ENCODE data around the gene NMD3.

Gene NMD3

DNA sequence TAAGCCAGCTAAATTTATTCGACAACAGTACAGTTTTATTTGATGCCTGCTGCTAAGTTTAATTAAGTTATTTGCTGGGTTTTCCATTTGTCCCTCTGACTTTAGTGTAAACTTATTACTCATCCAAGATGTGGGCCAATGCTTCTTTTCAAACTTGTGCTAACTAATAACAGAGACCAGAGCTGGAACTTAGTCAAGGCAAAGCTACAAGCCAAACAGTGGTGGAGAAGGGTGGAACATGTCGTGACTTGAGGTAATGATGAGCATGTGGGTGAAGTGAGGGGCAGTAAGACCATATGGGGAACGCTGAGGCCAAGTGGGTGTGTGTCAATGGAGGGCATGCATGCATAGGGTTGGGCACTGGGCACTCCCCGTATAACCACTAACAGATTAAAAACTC, 63.9 kb downstream of the NMD3 start:
- no peak for DNase-seq (ENCODE audit: low spot score)

DNA sequence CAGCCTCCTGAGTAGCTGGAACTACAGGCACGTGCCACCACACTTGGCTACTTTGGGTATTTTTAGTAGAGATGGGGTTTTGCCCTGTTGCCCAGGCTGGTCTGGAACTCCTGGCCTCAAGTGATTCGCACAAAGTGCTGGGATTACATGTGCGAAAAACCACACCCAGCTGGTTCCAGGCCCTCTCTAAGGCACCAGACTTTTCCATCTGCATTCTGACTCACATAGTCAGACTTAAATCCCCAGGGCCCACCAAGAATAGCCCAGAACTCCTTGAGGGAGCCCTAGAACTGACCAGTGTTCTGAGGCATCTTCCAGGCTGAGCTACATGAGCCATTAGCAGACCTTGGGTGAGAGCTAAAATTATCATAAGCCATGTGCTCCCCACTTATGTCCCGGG, 68.1 kb downstream of the NMD3 start:
- DNase-seq (ENCODE audit: low spot score) = no peak

DNA sequence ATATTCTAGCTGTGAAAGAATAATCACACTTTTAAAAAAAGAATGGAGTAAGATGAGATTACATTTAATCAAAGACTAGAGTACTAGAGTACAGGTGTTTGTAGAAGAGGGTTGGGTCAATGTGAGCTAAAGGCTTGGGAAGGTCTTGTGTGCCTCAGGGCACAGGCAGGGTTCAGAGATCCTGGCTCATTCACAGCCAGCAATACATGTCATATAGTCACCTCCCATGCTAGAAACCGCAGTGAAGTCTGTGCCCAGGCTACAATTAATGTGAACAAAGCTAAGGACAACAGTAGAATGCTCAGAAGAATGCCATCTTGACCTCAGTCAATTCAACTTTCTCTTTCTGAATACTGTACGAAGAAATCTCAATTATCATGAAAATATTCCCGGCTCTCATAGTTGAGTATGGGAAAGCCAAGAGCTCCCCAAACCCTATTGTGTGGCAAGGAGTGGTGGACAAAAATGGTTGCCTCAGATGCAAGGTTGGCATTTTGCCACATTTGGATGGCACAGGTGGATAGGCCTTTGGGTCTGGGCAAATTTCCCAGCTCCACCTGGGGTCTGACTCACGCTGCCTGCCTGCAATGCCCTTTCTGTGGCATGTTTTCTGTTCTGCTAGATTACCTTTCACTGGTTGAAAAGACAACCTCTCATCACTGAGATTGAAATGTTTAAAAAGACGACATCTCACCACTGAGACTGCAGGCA, 70.2 kb downstream of the NMD3 start:
- DNase-seq (ENCODE audit: low spot score) = no peak

DNA sequence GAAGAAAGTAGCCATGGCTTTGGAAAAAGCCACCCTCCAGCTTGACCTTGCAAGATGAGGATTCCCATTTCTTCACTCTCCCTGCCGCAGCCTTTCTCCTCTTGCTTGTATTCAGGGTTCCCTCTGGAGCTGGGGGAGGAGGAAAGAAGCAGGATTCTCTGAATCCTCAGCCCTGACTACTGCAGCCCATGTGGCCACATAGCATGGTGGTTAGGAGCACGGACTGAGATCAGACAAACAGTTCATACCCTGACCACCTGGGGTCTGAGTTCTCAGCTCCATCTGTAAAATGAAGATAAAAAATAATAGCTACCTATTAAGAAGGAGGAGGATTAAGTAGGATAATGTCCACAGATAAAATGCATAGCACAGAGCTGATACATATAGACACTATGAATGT, 72.3 kb downstream of the NMD3 start:
- no peak for DNase-seq (ENCODE audit: low spot score)

DNA sequence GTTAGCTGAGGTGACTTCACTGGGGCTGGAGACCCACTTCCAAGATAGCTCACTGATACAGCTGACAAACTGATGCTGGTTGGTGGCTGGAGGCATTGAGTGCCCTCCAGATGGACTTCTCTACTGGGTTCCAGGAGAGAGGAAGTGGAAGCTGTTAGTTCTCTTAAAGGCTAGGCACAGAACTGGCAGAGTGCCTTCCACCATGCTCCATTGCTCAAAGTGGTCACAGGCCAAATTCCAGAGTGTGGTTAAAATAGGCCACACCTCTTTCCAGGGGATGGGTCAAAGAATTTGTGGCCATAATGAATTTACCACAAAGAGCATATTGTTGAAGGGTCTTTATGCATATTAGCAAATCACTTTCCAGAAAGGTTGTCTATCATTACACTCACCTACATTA, 74.2 kb downstream of the NMD3 start:
- DNase-seq (ENCODE audit: low spot score) = no peak

DNA sequence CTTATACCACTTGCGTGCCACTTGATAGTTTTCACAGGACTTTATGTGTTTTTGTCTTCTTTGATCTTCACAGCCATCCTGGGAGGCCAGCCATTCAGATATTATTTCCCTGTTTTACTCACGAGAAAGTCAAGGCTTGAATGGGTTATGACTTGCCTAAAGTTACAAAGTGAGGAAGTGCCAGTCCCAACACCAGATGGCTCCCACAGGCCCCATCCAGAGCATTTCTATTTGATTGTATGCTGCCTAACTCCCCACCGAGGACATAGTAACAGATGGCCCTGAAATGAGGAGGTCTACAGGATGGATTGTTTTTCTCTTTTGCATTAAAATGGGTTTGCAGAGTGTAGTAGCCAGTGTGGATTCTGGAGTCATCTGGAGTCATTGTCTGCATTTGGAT, 75.7 kb downstream of the NMD3 start:
- DNase-seq (ENCODE audit: low spot score) = no peak
